ENCODE data around the gene UVRAG. TPM values are rescaled to one million over a fixed set of nuclear protein-coding genes. Genes with fewer than 3 reads are reported as not detected.

The UVRAG gene
- total and polyA plus RNA-seq, 2 of the 13 experiments (the other 11 are each of a cell fraction or from before 2014, with no cell fraction given), result 9.7 to 17.3 TPM

GRCh38 chr11:76030286-76030685 lies 215.3 kb downstream of the UVRAG start (continued):
- TF ChIP-seq ZBTB40 (IDR thresholded peaks at IDR 0.05) (no peak), ZBTB40 (CRISPR knock-in tag; IDR thresholded peaks at IDR 0.05) (no peak)

- no TSS peak for BruUV-seq (replicated peaks)
- in situ Hi-C loops (cut with HindIII; ENCODE audit: extremely low pct_ligation_motif_present, low pct_unique_long_range_greater_than_20kb) (no loop called here), intact Hi-C loops (cut with micrococcal nuclease; ENCODE audit: unreplicated experiment) (no loop called here)
- H2AFZ ChIP-seq (ENCODE audit: low read length), result no peak overlapping the region
- no peaks in the 10 kb centered on the region for H4K20me1 ChIP-seq (ENCODE audit: insufficient read depth, low read length)
- ChIA-PET POLR2A (no interaction called here), CTCF (ENCODE audit: low intra/inter-chr PET ratio, low total read pairs) (no interaction called here)
- no peak for DNase-seq (ENCODE audit: low spot score)
- no peaks in the 10 kb centered on the region for H3K27me3 ChIP-seq (ENCODE audit: control insufficient read depth in 1 of 2, insufficient read depth in 2 of 2, low read length in 2 of 2)
- no peak for TF ChIP-seq ERF (CRISPR knock-in tag; IDR thresholded peaks at IDR 0.05)
- no peak for TF ChIP-seq POLR2G (IDR thresholded peaks at IDR 0.05; ENCODE audit: low read depth, low read length)
- TF ChIP-seq POGZ (CRISPR knock-in tag; IDR thresholded peaks at IDR 0.05), result no peak
- no peak for TF ChIP-seq CEBPG (CRISPR knock-in tag; IDR thresholded peaks at IDR 0.05)
- TF ChIP-seq ZNF75D (CRISPR knock-in tag; IDR thresholded peaks at IDR 0.05; ENCODE audit: borderline replicate concordance), result no peak
- no peak for TF ChIP-seq GATA4 (IDR thresholded peaks at IDR 0.05; ENCODE audit: borderline replicate concordance, low read depth)
- no peak for TF ChIP-seq ZBTB34 (CRISPR knock-in tag; IDR thresholded peaks at IDR 0.05)
- no peak for TF ChIP-seq BRD4 (CRISPR knock-in tag; IDR thresholded peaks at IDR 0.05)
- TF ChIP-seq HOXA3 (CRISPR knock-in tag; IDR thresholded peaks at IDR 0.05), result no peak
- H3K36me3 ChIP-seq (replicated peaks in 1 of 2; ENCODE audit: control insufficient read depth in 1 of 2, insufficient read depth in 2 of 2, low read length in 2 of 2), result peaks cover 1 to 6% of the 10 kb centered on the region in 2 experiments; a peak in 2 of 5 replicates
- H3K9ac ChIP-seq (ENCODE audit: insufficient read depth, low read depth, low read length), result no peak overlapping the region
- no peak overlapping the region for H3K27ac ChIP-seq (ENCODE audit: extremely low read length, insufficient read depth, low read length)
- WGBS (ENCODE audit: low lambda C conversion rate), result 84% methylated on average over 1 of the region's 1 CpG
- H3K4me2 ChIP-seq (ENCODE audit: low read depth, low read length), result no peak overlapping the region
- no peak for FAIRE-seq
- H3K4me1 ChIP-seq (ENCODE audit: insufficient read depth, low read length), result peaks cover 13% of the 10 kb centered on the region; the same call in 1 of the 2 replicates
- H3K4me3 ChIP-seq (replicated peaks in 1 of 3; ENCODE audit: insufficient read depth in 1 of 3, low read depth in 2 of 3, low read length in 3 of 3), result no peak overlapping the region
- no peak for ATAC-seq
- no peaks in the 10 kb centered on the region for H3K9me3 ChIP-seq (ENCODE audit: low read length)
- H3K79me2 ChIP-seq (ENCODE audit: insufficient read depth, low read length), result no peaks in the 10 kb centered on the region
Measured at GRCh38 chr11:76030968-76031590, 216.1 kb downstream of the UVRAG start.

Data from HepG2 (cell line).